HepG2 (cell line): ENCODE results near the gene SUSD3. TPM values are rescaled to one million over a fixed set of nuclear protein-coding genes. Genes with fewer than 3 reads are reported as not detected.

Experiments
- BORCS8-MEF2B ChIP-seq: sonication (generic); formaldehyde crosslinking; IDR thresholded peaks from 2 replicates; pipeline ENCODE4 v1.8.0; 2022; ENCODE audit warnings: mild to moderate bottlenecking, missing genetic modification reagents
- DNMT1 ChIP-seq: sonication (generic); formaldehyde crosslinking; IDR thresholded peaks from 2 replicates; pipeline ENCODE4 v1.5.1; 2020; ENCODE audit warnings: mild to moderate bottlenecking, missing genetic modification reagents
- EEA1 ChIP-seq: sonication (generic); formaldehyde crosslinking; IDR thresholded peaks from 2 replicates; pipeline ENCODE4 v1.5.1; 2020; ENCODE audit warnings: mild to moderate bottlenecking, missing genetic modification reagents, borderline replicate concordance
- ERF ChIP-seq: IDR thresholded peaks from 2 replicates; pipeline ENCODE4 v1.6.1; 2018; ENCODE audit warnings: missing biosample characterization, missing genetic modification reagents
- FIP1L1 ChIP-seq: fragments of 200-400 bp; formaldehyde crosslinking; IDR thresholded peaks from 2 replicates; pipeline ENCODE4 v1.6.1; 2018; ENCODE audit warnings: low read depth, mild to moderate bottlenecking, low read length, moderate library complexity, borderline replicate concordance; ENCODE audit not compliant: insufficient read depth
- FLYWCH1 ChIP-seq: sonication (generic); formaldehyde crosslinking; IDR thresholded peaks from 2 replicates; pipeline ENCODE4 v1.8.1; 2023; ENCODE audit warnings: mild to moderate bottlenecking, missing genetic modification reagents
- FOXK2 ChIP-seq: fragments of 450-650 bp; IDR thresholded peaks from 2 replicates; pipeline ENCODE4 v1.6.1; 2016
- KLF6 ChIP-seq: IDR thresholded peaks from 2 replicates; pipeline ENCODE4 v1.8.0; 2016; ENCODE audit warnings: missing biosample characterization, missing genetic modification reagents
- MTA3 ChIP-seq: sonication (generic); formaldehyde crosslinking; IDR thresholded peaks from 2 replicates; pipeline ENCODE4 v1.4.0; 2020; ENCODE audit warnings: missing genetic modification reagents
- NAIF1 ChIP-seq: sonication (generic); formaldehyde crosslinking; IDR thresholded peaks from 2 replicates; pipeline ENCODE4 v1.5.0; 2020; ENCODE audit warnings: mild to moderate bottlenecking, missing genetic modification reagents, borderline replicate concordance
- NR2F6 ChIP-seq, 2 experiments: IDR thresholded peaks; 2 replicates each; pipeline ENCODE4 v1.6.1; 2016; ENCODE audit warnings: antibody characterized with exemption in 1 of 2, mild to moderate bottlenecking in 1 of 2
- NR3C1 ChIP-seq: sonication (generic); formaldehyde crosslinking; IDR thresholded peaks from 2 replicates; pipeline ENCODE4 v1.4.0; 2020; ENCODE audit warnings: missing genetic modification reagents
- PHF20 ChIP-seq: sonication (generic); formaldehyde crosslinking; IDR thresholded peaks from 2 replicates; pipeline ENCODE4 v1.5.0; 2020; ENCODE audit warnings: mild to moderate bottlenecking, missing genetic modification reagents
- REPIN1 ChIP-seq: sonication (generic); formaldehyde crosslinking; IDR thresholded peaks from 2 replicates; pipeline ENCODE4 v1.8.0; 2022; ENCODE audit warnings: missing genetic modification reagents, low read depth, mild to moderate bottlenecking, borderline replicate concordance
- SMC3 ChIP-seq: IDR thresholded peaks from 2 replicates; pipeline ENCODE4 v1.6.1; 2011; ENCODE audit warnings: low read length, improper control_type of control experiment
- TARDBP ChIP-seq: sonication (generic); formaldehyde crosslinking; IDR thresholded peaks from 2 replicates; pipeline ENCODE4 v1.8.0; 2022; ENCODE audit warnings: mild to moderate bottlenecking, missing genetic modification reagents
- TMF1 ChIP-seq: sonication (generic); formaldehyde crosslinking; IDR thresholded peaks from 2 replicates; pipeline ENCODE4 v1.8.1; 2022; ENCODE audit warnings: low read depth, missing genetic modification reagents
- ZC3H13 ChIP-seq: sonication (generic); formaldehyde crosslinking; IDR thresholded peaks from 2 replicates; pipeline ENCODE4 v1.8.1; 2023; ENCODE audit warnings: mild to moderate bottlenecking, missing genetic modification reagents, moderate library complexity
- ZEB1 ChIP-seq: IDR thresholded peaks from 2 replicates; pipeline ENCODE4 v1.6.1; 2012; ENCODE audit warnings: mild to moderate bottlenecking, low read depth, inconsistent platforms; ENCODE audit not compliant: insufficient replicate concordance
- ZNF12 ChIP-seq: sonication (generic); formaldehyde crosslinking; IDR thresholded peaks from 2 replicates; pipeline ENCODE4 v1.5.0; 2020; ENCODE audit warnings: missing genetic modification reagents
- ZNF180 ChIP-seq: sonication (generic); formaldehyde crosslinking; IDR thresholded peaks from 2 replicates; pipeline ENCODE4 v1.4.0; 2020; ENCODE audit warnings: low read depth, missing genetic modification reagents, borderline replicate concordance
- ZNF260 ChIP-seq: sonication (generic); formaldehyde crosslinking; IDR thresholded peaks from 2 replicates; pipeline ENCODE4 v1.4.0; 2020; ENCODE audit warnings: missing genetic modification reagents, low read depth, mild to moderate bottlenecking, borderline replicate concordance
- ZNF333 ChIP-seq: sonication (generic); formaldehyde crosslinking; IDR thresholded peaks from 2 replicates; pipeline ENCODE4 v1.4.0; 2020; ENCODE audit warnings: mild to moderate bottlenecking, missing genetic modification reagents, borderline replicate concordance
- ZNF468 ChIP-seq: sonication (generic); formaldehyde crosslinking; IDR thresholded peaks from 2 replicates; pipeline ENCODE4 v1.8.0; 2022; ENCODE audit warnings: mild to moderate bottlenecking, moderate library complexity, missing genetic modification reagents
- ZNF510 ChIP-seq: sonication (generic); formaldehyde crosslinking; IDR thresholded peaks from 2 replicates; pipeline ENCODE4 v1.4.0; 2020; ENCODE audit warnings: low read depth, mild to moderate bottlenecking, missing genetic modification reagents
- ZNF552 ChIP-seq: sonication (generic); formaldehyde crosslinking; IDR thresholded peaks from 2 replicates; pipeline ENCODE4 v1.9.0; 2022; ENCODE audit warnings: missing genetic modification reagents, mild to moderate bottlenecking, borderline replicate concordance
- ZNF687 ChIP-seq: sonication (generic); formaldehyde crosslinking; IDR thresholded peaks from 2 replicates; pipeline ENCODE4 v1.5.1; 2020; ENCODE audit warnings: mild to moderate bottlenecking, missing genetic modification reagents, moderate library complexity
- ZNF749 ChIP-seq: sonication (generic); formaldehyde crosslinking; IDR thresholded peaks from 2 replicates; pipeline ENCODE4 v1.8.0; 2022; ENCODE audit warnings: mild to moderate bottlenecking, missing genetic modification reagents, moderate library complexity, borderline replicate concordance
- ZZZ3 ChIP-seq: sonication (generic); formaldehyde crosslinking; IDR thresholded peaks from 2 replicates; pipeline ENCODE4 v1.4.0; 2020; ENCODE audit warnings: missing genetic modification reagents, mild to moderate bottlenecking, borderline replicate concordance
- polyA plus RNA-seq, 8 experiments: library from polyadenylated mRNA; depleted of rRNA in 3 of 8; stranded (reverse) in 7 of 8; unstranded in 1 of 8; fragments of >200 nt; fragmentation: Illumina TruSeq in 4 of 8; extraction: Trizol in 4 of 8; gene quantifications; 2 replicates each; pipeline versions ENCODE4 v1.2.1 to v1.2.3, GENCODE V29; 2011 to 2016; ENCODE audit warnings: low read depth in 4 of 8, missing spikeins in 1 of 8, mixed read lengths in 1 of 8; ENCODE audit not compliant: insufficient read depth in 1 of 8
- total RNA-seq, 5 experiments: library from RNA; depleted of rRNA; stranded (reverse); fragments of >200 nt; fragmentation: Illumina TruSeq; extraction: Trizol; gene quantifications; 2 replicates each; pipeline ENCODE4 v1.2.3, GENCODE V29; 2016; ENCODE audit warnings: low read depth in 1 of 5
- TF ChIP-seq, protein P1 (sequence below): sonication (generic); formaldehyde crosslinking; IDR thresholded peaks from 2 replicates; pipeline ENCODE4 v1.4.0; 2020; ENCODE audit warnings: mild to moderate bottlenecking, missing genetic modification reagents

SUSD3 gene
- total and polyA plus RNA-seq, 2 of the 13 experiments (the other 11 are each of a cell fraction or from before 2014, with no cell fraction given), result 7.0 to 9.1 TPM

DNA sequence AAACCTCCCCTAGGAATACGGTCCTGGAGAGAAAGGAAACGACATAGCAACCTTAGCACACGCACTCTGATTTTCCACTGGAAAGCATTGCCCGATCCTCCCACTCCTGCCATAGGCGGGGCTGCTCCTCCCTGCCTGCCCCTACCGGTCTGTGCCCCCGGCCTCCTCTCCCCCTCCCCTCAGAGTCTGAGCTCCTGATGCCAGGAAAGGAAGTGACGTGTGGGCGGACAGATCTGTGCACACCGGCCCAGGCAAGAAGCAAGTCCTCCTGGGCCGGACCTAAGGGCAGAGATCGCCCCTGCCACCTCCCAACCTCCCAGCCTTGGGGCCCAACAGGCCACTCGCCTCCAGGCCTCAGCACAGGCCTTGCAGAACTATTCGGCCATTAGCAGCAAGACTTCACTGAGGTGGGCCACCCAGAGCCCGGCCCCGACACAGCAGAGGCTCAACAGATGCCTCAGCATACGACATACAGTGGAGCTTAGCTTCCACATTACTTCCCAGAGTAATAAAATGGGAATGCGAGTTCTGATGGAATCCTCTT, 68.4 kb downstream of the SUSD3 start (continued):
- TF ChIP-seq ZNF687 (CRISPR knock-in tag), result peak; percentile 98
- TF ChIP-seq ZNF468, result no peak
- no peak for TF ChIP-seq NR2F6 (IDR thresholded peaks at IDR 0.05)
- 0 out of 2 replicates have a peak, but pooled peaks have one; percentile 11 for TF ChIP-seq NR2F6 (CRISPR knock-in tag; IDR thresholded peaks at IDR 0.05)
- TF ChIP-seq ZNF12 (CRISPR knock-in tag), result no peak
- TF ChIP-seq MTA3 (CRISPR knock-in tag), result no peak
- TF ChIP-seq ZC3H13 (CRISPR knock-in tag), result no peak
- no peak for TF ChIP-seq FIP1L1
- no peak for TF ChIP-seq EEA1 (CRISPR knock-in tag)
- TF ChIP-seq REPIN1 (CRISPR knock-in tag), result no peak
- no peak for TF ChIP-seq ZNF180 (CRISPR knock-in tag)
- TF ChIP-seq ZEB1, result no peak
- TF ChIP-seq SMC3, result no peak
- TF ChIP-seq ZNF552 (CRISPR knock-in tag), result 0 out of 2 replicates have a peak, but pooled peaks have one; percentile 24
- no peak for TF ChIP-seq FOXK2
- no peak for TF ChIP-seq FLYWCH1 (CRISPR knock-in tag)
- no peak for TF ChIP-seq BORCS8-MEF2B (CRISPR knock-in tag)
- TF ChIP-seq ZNF260 (CRISPR knock-in tag), result no peak
- no peak for TF ChIP-seq ZNF510 (CRISPR knock-in tag)
- TF ChIP-seq NAIF1 (CRISPR knock-in tag), result no peak
- TF ChIP-seq ZNF333 (CRISPR knock-in tag), result peak; percentile 24; the same call in 1 of the 2 replicates
- no peak for TF ChIP-seq KLF6 (CRISPR knock-in tag)
- no peak for TF ChIP-seq TMF1 (CRISPR knock-in tag)
- TF ChIP-seq TARDBP (CRISPR knock-in tag), result peak; percentile 82
- TF ChIP-seq DNMT1 (CRISPR knock-in tag), result no peak
- TF ChIP-seq, protein P1, sequence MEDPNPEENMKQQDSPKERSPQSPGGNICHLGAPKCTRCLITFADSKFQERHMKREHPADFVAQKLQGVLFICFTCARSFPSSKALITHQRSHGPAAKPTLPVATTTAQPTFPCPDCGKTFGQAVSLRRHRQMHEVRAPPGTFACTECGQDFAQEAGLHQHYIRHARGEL (CRISPR knock-in tag), result no peak
- no peak for TF ChIP-seq ZNF749 (CRISPR knock-in tag)
- TF ChIP-seq PHF20, result peak; percentile 74
- no peak for TF ChIP-seq NR3C1
- peak; percentile 74; the same call in 1 of the 2 replicates for TF ChIP-seq ERF (CRISPR knock-in tag)
- peak; percentile 31; the same call in 1 of the 2 replicates for TF ChIP-seq ZZZ3 (CRISPR knock-in tag)
